Neural cell (in vitro differentiated cells): Measurements from ENCODE around the gene ACOT8.

Source experiments
- EZH2 ChIP-seq: fragments of 200-600, 300-800 bp; shearing (Covaris generic), sonication (generic); IDR thresholded peaks from 2 replicates; pipeline ENCODE4 v1.6.1; 2014; ENCODE audit warnings: antibody characterized with exemption, low read length, borderline replicate concordance, mild to moderate bottlenecking; ENCODE audit not compliant: insufficient read depth, poor library complexity, severe bottlenecking
- POLR2AphosphoS5 ChIP-seq: IDR thresholded peaks from 2 replicates; pipeline ENCODE4 v1.6.1; 2012
- TF ChIP-seq, protein P1 (sequence below): fragments of 450-650 bp; IDR thresholded peaks from 2 replicates; pipeline ENCODE4 v1.5.1; 2014; ENCODE audit warnings: antibody characterized with exemption, mild to moderate bottlenecking, moderate library complexity; ENCODE audit not compliant: poor library complexity, severe bottlenecking
- TF ChIP-seq, protein P2 (sequence below): IDR thresholded peaks from 2 replicates; pipeline ENCODE4 v1.6.1; 2012; ENCODE audit warnings: borderline replicate concordance

DNA sequence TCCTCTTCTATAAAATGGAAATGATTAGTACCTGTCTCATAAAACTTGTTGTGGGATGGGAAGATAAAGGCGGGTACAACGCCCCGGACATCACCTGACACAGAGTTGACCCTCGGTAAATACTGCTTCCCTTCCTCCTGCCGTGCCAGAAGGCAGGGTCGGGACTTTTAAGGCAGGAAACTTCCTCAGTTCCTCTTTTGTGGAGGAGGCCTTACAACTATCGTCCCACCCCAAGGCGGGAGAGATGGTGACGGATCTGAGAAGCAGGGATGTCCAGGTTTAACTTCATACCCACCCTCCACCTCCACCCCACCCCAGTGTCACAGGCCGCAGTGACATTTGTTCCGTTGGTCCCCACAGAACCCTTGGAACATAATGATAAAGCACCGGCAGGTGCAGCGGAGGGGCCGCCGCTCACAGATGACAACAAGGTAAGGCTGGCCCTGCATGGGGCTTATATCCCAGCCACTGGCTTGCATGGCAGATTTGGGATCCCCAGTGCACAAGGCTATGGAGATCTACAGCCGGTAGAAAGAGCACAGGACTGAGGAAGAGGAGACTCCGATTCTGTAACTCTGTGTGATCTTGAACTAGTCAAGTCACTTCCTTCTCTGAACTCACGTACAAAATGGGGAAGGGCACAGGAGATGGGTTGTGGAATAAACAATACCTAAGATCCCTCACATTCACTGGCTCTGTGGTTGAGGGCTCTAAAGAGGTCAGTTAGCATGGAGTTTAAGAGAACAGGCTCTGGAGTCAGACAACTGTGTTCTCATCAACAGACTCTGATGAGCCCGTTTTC, 64.7 kb downstream of the ACOT8 start:
- TF ChIP-seq, protein P1, sequence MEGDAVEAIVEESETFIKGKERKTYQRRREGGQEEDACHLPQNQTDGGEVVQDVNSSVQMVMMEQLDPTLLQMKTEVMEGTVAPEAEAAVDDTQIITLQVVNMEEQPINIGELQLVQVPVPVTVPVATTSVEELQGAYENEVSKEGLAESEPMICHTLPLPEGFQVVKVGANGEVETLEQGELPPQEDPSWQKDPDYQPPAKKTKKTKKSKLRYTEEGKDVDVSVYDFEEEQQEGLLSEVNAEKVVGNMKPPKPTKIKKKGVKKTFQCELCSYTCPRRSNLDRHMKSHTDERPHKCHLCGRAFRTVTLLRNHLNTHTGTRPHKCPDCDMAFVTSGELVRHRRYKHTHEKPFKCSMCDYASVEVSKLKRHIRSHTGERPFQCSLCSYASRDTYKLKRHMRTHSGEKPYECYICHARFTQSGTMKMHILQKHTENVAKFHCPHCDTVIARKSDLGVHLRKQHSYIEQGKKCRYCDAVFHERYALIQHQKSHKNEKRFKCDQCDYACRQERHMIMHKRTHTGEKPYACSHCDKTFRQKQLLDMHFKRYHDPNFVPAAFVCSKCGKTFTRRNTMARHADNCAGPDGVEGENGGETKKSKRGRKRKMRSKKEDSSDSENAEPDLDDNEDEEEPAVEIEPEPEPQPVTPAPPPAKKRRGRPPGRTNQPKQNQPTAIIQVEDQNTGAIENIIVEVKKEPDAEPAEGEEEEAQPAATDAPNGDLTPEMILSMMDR, result no peak
- TF ChIP-seq EZH2 (no peak), POLR2AphosphoS5 (no peak)
- TF ChIP-seq, protein P2, sequence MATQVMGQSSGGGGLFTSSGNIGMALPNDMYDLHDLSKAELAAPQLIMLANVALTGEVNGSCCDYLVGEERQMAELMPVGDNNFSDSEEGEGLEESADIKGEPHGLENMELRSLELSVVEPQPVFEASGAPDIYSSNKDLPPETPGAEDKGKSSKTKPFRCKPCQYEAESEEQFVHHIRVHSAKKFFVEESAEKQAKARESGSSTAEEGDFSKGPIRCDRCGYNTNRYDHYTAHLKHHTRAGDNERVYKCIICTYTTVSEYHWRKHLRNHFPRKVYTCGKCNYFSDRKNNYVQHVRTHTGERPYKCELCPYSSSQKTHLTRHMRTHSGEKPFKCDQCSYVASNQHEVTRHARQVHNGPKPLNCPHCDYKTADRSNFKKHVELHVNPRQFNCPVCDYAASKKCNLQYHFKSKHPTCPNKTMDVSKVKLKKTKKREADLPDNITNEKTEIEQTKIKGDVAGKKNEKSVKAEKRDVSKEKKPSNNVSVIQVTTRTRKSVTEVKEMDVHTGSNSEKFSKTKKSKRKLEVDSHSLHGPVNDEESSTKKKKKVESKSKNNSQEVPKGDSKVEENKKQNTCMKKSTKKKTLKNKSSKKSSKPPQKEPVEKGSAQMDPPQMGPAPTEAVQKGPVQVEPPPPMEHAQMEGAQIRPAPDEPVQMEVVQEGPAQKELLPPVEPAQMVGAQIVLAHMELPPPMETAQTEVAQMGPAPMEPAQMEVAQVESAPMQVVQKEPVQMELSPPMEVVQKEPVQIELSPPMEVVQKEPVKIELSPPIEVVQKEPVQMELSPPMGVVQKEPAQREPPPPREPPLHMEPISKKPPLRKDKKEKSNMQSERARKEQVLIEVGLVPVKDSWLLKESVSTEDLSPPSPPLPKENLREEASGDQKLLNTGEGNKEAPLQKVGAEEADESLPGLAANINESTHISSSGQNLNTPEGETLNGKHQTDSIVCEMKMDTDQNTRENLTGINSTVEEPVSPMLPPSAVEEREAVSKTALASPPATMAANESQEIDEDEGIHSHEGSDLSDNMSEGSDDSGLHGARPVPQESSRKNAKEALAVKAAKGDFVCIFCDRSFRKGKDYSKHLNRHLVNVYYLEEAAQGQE, result no peak
